ENCODE measurements around the gene EML5.
"Not testable (repeated sequence)": the region's sequence is repeated elsewhere in the genome, so short reads cannot be mapped to it uniquely, and the experiment has no call there.

Gene EML5

GRCh38 chr14:88821888-88822287 lies 29.1 kb upstream of the EML5 start:
- Histone ChIP-seq H3K27ac (ENCODE audit: extremely low read depth, low read depth, low read length) (no peak overlapping the region), H3K36me3 (ENCODE audit: control insufficient read depth in 2 of 2, insufficient read depth in 1 of 2, low read length in 2 of 2) (no peaks in the 10 kb centered on the region)
- POLR2A ChIA-PET, result no interaction called here

GRCh38 chr14:88821378-88821777 lies 28.6 kb upstream of the EML5 start:
- Histone ChIP-seq H3K4me3 (ENCODE audit: low read depth, low read length) (no peak overlapping the region), H3K4me1 (ENCODE audit: control insufficient read depth, insufficient read depth, low read length) (no peaks in the 10 kb centered on the region), H3K27ac (ENCODE audit: extremely low read depth, low read depth, low read length) (no peak overlapping the region), H3K36me3 (ENCODE audit: control insufficient read depth in 2 of 2, insufficient read depth in 1 of 2, low read length in 2 of 2) (no peaks in the 10 kb centered on the region), H3K9me3 (ENCODE audit: control insufficient read depth, insufficient read depth, low read depth, low read length) (no peaks in the 10 kb centered on the region)
- POLR2A ChIA-PET, result no interaction called here
- TF ChIP-seq ZNF280D (tag by site-specific recombination; IDR thresholded peaks at IDR 0.05), result no peak
- TF ChIP-seq ZNF391 (tag by site-specific recombination; IDR thresholded peaks at IDR 0.05; ENCODE audit: borderline replicate concordance, low read depth), result no peak
- no peak for TF ChIP-seq ZNF426 (tag by site-specific recombination; IDR thresholded peaks at IDR 0.05)
- TF ChIP-seq ZNF248 (tag by site-specific recombination; IDR thresholded peaks at IDR 0.05), result no peak
- no peak for TF ChIP-seq ZFP69B (tag by site-specific recombination; IDR thresholded peaks at IDR 0.05)
- TF ChIP-seq ZNF837 (tag by site-specific recombination; IDR thresholded peaks at IDR 0.05), result no peak
- no peak for TF ChIP-seq ZNF707 (tag by site-specific recombination; IDR thresholded peaks at IDR 0.05)
- no peak for TF ChIP-seq ZNF394 (tag by site-specific recombination; IDR thresholded peaks at IDR 0.05; ENCODE audit: borderline replicate concordance)
- TF ChIP-seq ZNF148 (tag by site-specific recombination; IDR thresholded peaks at IDR 0.05; ENCODE audit: borderline replicate concordance), result no peak
- no peak for TF ChIP-seq ZBTB21 (tag by site-specific recombination; IDR thresholded peaks at IDR 0.05)
- TF ChIP-seq ZNF280C (tag by site-specific recombination; IDR thresholded peaks at IDR 0.05), result no peak
- no peak for TF ChIP-seq ZNF169 (tag by site-specific recombination; IDR thresholded peaks at IDR 0.05)
- TF ChIP-seq ZNF132 (tag by site-specific recombination; IDR thresholded peaks at IDR 0.05; ENCODE audit: borderline replicate concordance), result no peak
- no peak for TF ChIP-seq ZNF558 (tag by site-specific recombination; IDR thresholded peaks at IDR 0.05)
- no peak for TF ChIP-seq ZNF24 (tag by site-specific recombination; IDR thresholded peaks at IDR 0.05)
- no peak for TF ChIP-seq GLI4 (tag by site-specific recombination; IDR thresholded peaks at IDR 0.05)
- TF ChIP-seq ZNF239 (tag by site-specific recombination; IDR thresholded peaks at IDR 0.05), result no peak
- CTCF ChIA-PET, result no interaction called here

More at GRCh38 chr14:88821888-88822287, 29.1 kb upstream of the EML5 start:
- H3K9me3 ChIP-seq (ENCODE audit: control insufficient read depth, insufficient read depth, low read depth, low read length), result no peaks in the 10 kb centered on the region
- H3K4me3 ChIP-seq (ENCODE audit: low read depth, low read length), result no peak overlapping the region
- no peak for TF ChIP-seq KLF10 (tag by site-specific recombination; IDR thresholded peaks at IDR 0.05)
- TF ChIP-seq OVOL3 (tag by site-specific recombination; IDR thresholded peaks at IDR 0.05), result no peak
- no peak for TF ChIP-seq ZNF707 (tag by site-specific recombination; IDR thresholded peaks at IDR 0.05)
- 0 out of 2 replicates have a peak, but pooled peaks have one; percentile 25 for TF ChIP-seq ZBTB17 (tag by site-specific recombination; IDR thresholded peaks at IDR 0.05)
- no peak for TF ChIP-seq ZNF423 (tag by site-specific recombination; IDR thresholded peaks at IDR 0.05)
- no peaks in the 10 kb centered on the region for H3K4me1 ChIP-seq (ENCODE audit: control insufficient read depth, insufficient read depth, low read length)
- CTCF ChIA-PET, result no interaction called here

GRCh38 chr14:88819674-88820073 lies 26.9 kb upstream of the EML5 start:
- H3K36me3 ChIP-seq (ENCODE audit: control insufficient read depth in 2 of 2, insufficient read depth in 1 of 2, low read length in 2 of 2); POLR2A ChIA-PET; H3K4me3 ChIP-seq (ENCODE audit: low read depth, low read length); H3K9me3 ChIP-seq (ENCODE audit: control insufficient read depth, insufficient read depth, low read depth, low read length); H3K4me1 ChIP-seq (ENCODE audit: control insufficient read depth, insufficient read depth, low read length); H3K27ac ChIP-seq (ENCODE audit: extremely low read depth, low read depth, low read length); CTCF ChIA-PET: not testable (repeated sequence)

Data from HEK293 (cell line).